ENCODE data around the gene NT5E. TPM values are rescaled to one million over a fixed set of nuclear protein-coding genes. Genes with fewer than 3 reads are reported as not detected.

Gene NT5E
- total RNA-seq, 2 experiments from 2014 or later: 0.55 to 1.4 TPM

- H3K4me1 Mint-ChIP-seq (ENCODE audit: low read depth): peaks cover 17% of the 10 kb centered on the region
- CTCF ChIA-PET: no interaction called here
- H3K36me3 Mint-ChIP-seq (ENCODE audit: low read depth): no peaks in the 10 kb centered on the region
- no peaks in the 10 kb centered on the region for H3K9me3 Mint-ChIP-seq
- H3K27me3 Mint-ChIP-seq (ENCODE audit: low read depth): peaks cover 8% of the 10 kb centered on the region
- H3K27ac Mint-ChIP-seq: no peak overlapping the region
- no peak overlapping the region for H3K4me3 Mint-ChIP-seq
- intact Hi-C loops (cut with micrococcal nuclease): no loop called here
- DNase-seq: no peak
Observed at GRCh38 chr6:85408039-85408438, 41.8 kb upstream of the NT5E start.

- intact Hi-C loops (cut with micrococcal nuclease): no loop called here
- CTCF ChIA-PET: interaction anchor here (0.6 kb wide), 1 partner anchor 158 kb away, joined by 6 read pairs; no protein-coding TSS in a partner anchor
- no peak overlapping the region for H3K4me3 Mint-ChIP-seq
- no peaks in the 10 kb centered on the region for H3K9me3 Mint-ChIP-seq
- no peaks in the 10 kb centered on the region for H3K4me1 Mint-ChIP-seq (ENCODE audit: low read depth)
- H3K27me3 Mint-ChIP-seq (ENCODE audit: low read depth): peaks cover 12% of the 10 kb centered on the region
- H3K36me3 Mint-ChIP-seq (ENCODE audit: low read depth): no peaks in the 10 kb centered on the region
- no peak for DNase-seq
- H3K27ac Mint-ChIP-seq: no peak overlapping the region
Observed at GRCh38 chr6:85412911-85413430, 36.9 kb upstream of the NT5E start.

- no peaks in the 10 kb centered on the region for H3K4me1 Mint-ChIP-seq (ENCODE audit: low read depth)
- DNase-seq: no peak
- H3K9me3 Mint-ChIP-seq: no peaks in the 10 kb centered on the region
- no peak overlapping the region for H3K27ac Mint-ChIP-seq
- intact Hi-C loops (cut with micrococcal nuclease): no loop called here
- H3K36me3 Mint-ChIP-seq (ENCODE audit: low read depth): no peaks in the 10 kb centered on the region
- H3K4me3 Mint-ChIP-seq: no peak overlapping the region
- peaks cover 16% of the 10 kb centered on the region for H3K27me3 Mint-ChIP-seq (ENCODE audit: low read depth)
- CTCF ChIA-PET: interaction anchor here (0.5 kb wide), 1 partner anchor 274 kb away, joined by 3 read pairs; no protein-coding TSS in a partner anchor
Observed at GRCh38 chr6:85416049-85416448, 33.8 kb upstream of the NT5E start.

GRCh38 chr6:85416766-85417165 is 33.1 kb upstream of the NT5E start:
- H3K4me3 Mint-ChIP-seq: no peak overlapping the region
- CTCF ChIA-PET: no interaction called here
- no peaks in the 10 kb centered on the region for H3K36me3 Mint-ChIP-seq (ENCODE audit: low read depth)
- H3K27me3 Mint-ChIP-seq (ENCODE audit: low read depth): peaks cover 16% of the 10 kb centered on the region
- intact Hi-C loops (cut with micrococcal nuclease): no loop called here
- no peaks in the 10 kb centered on the region for H3K4me1 Mint-ChIP-seq (ENCODE audit: low read depth)
- no peak for DNase-seq
- H3K9me3 Mint-ChIP-seq: no peaks in the 10 kb centered on the region
- H3K27ac Mint-ChIP-seq: no peak overlapping the region

GRCh38 chr6:85417336-85417735 is 32.5 kb upstream of the NT5E start:
- intact Hi-C loops (cut with micrococcal nuclease): no loop called here
- CTCF ChIA-PET: no interaction called here
- DNase-seq: no peak
- no peaks in the 10 kb centered on the region for H3K9me3 Mint-ChIP-seq
- no peaks in the 10 kb centered on the region for H3K36me3 Mint-ChIP-seq (ENCODE audit: low read depth)
- no peak overlapping the region for H3K27ac Mint-ChIP-seq
- H3K27me3 Mint-ChIP-seq (ENCODE audit: low read depth): peaks cover 18% of the 10 kb centered on the region
- H3K4me3 Mint-ChIP-seq: no peak overlapping the region
- H3K4me1 Mint-ChIP-seq (ENCODE audit: low read depth): no peaks in the 10 kb centered on the region

- intact Hi-C loops (cut with micrococcal nuclease): no loop called here
- no peaks in the 10 kb centered on the region for H3K4me1 Mint-ChIP-seq (ENCODE audit: low read depth)
- DNase-seq: no peak
- no peak overlapping the region for H3K4me3 Mint-ChIP-seq
- peaks cover 17% of the 10 kb centered on the region for H3K27me3 Mint-ChIP-seq (ENCODE audit: low read depth)
- no peaks in the 10 kb centered on the region for H3K36me3 Mint-ChIP-seq (ENCODE audit: low read depth)
- no peak overlapping the region for H3K27ac Mint-ChIP-seq
- CTCF ChIA-PET: no interaction called here
- H3K9me3 Mint-ChIP-seq: no peaks in the 10 kb centered on the region
Observed at GRCh38 chr6:85418059-85418458, 31.8 kb upstream of the NT5E start.

- DNase-seq: no peak
- Mint-ChIP-seq H3K27me3 (ENCODE audit: low read depth) (peaks cover 17% of the 10 kb centered on the region), H3K27ac (no peak overlapping the region), H3K9me3 (no peaks in the 10 kb centered on the region), H3K4me1 (ENCODE audit: low read depth) (no peaks in the 10 kb centered on the region), H3K4me3 (no peak overlapping the region), H3K36me3 (ENCODE audit: low read depth) (no peaks in the 10 kb centered on the region)
- intact Hi-C loops (cut with micrococcal nuclease): no loop called here
- CTCF ChIA-PET: interaction anchor here (1.7 kb wide), 1 partner anchor 63 kb away, joined by 4 read pairs; no protein-coding TSS in a partner anchor
Observed at GRCh38 chr6:85419046-85419759, 30.7 kb upstream of the NT5E start.

GRCh38 chr6:85420551-85420950 is 29.3 kb upstream of the NT5E start:
- Mint-ChIP-seq H3K27ac (no peak overlapping the region), H3K36me3 (ENCODE audit: low read depth) (peaks cover 3% of the 10 kb centered on the region), H3K27me3 (ENCODE audit: low read depth) (peaks cover 15% of the 10 kb centered on the region), H3K4me3 (no peak overlapping the region), H3K4me1 (ENCODE audit: low read depth) (no peaks in the 10 kb centered on the region), H3K9me3 (peaks cover 8% of the 10 kb centered on the region)
- intact Hi-C loops (cut with micrococcal nuclease): no loop called here
- DNase-seq: no peak
- CTCF ChIA-PET: interaction anchor here (1.7 kb wide), 1 partner anchor 62 kb away, joined by 5 read pairs; no protein-coding TSS in a partner anchor

- H3K4me3 Mint-ChIP-seq: no peak overlapping the region
- CTCF ChIA-PET: interaction anchor here (1.7 kb wide), 1 partner anchor 62 kb away, joined by 5 read pairs; no protein-coding TSS in a partner anchor
- intact Hi-C loops (cut with micrococcal nuclease): no loop called here
Observed at GRCh38 chr6:85421181-85421580, 28.7 kb upstream of the NT5E start.

GRCh38 chr6:85421972-85422371 is 27.9 kb upstream of the NT5E start:
- no peak overlapping the region for H3K4me3 Mint-ChIP-seq
- peaks cover 16% of the 10 kb centered on the region for H3K9me3 Mint-ChIP-seq
- no peak overlapping the region for H3K27ac Mint-ChIP-seq
- peaks cover 15% of the 10 kb centered on the region for H3K27me3 Mint-ChIP-seq (ENCODE audit: low read depth)
- DNase-seq: no peak
- intact Hi-C loops (cut with micrococcal nuclease): no loop called here
- H3K36me3 Mint-ChIP-seq (ENCODE audit: low read depth): peaks cover 4% of the 10 kb centered on the region
- CTCF ChIA-PET: interaction anchor here (1.7 kb wide), 1 partner anchor 61 kb away, joined by 5 read pairs; no protein-coding TSS in a partner anchor
- H3K4me1 Mint-ChIP-seq (ENCODE audit: low read depth): no peaks in the 10 kb centered on the region

More at GRCh38 chr6:85421181-85421580, 28.7 kb upstream of the NT5E start:
- peaks cover 12% of the 10 kb centered on the region for H3K9me3 Mint-ChIP-seq
- peaks cover 3% of the 10 kb centered on the region for H3K36me3 Mint-ChIP-seq (ENCODE audit: low read depth)
- no peak overlapping the region for H3K27ac Mint-ChIP-seq
- peaks cover 13% of the 10 kb centered on the region for H3K27me3 Mint-ChIP-seq (ENCODE audit: low read depth)
- no peaks in the 10 kb centered on the region for H3K4me1 Mint-ChIP-seq (ENCODE audit: low read depth)
- no peak for DNase-seq

GRCh38 chr6:85422996-85423395 is 26.9 kb upstream of the NT5E start:
- no peak for DNase-seq
- CTCF ChIA-PET: no interaction called here
- Mint-ChIP-seq H3K9me3 (peaks cover 16% of the 10 kb centered on the region), H3K36me3 (ENCODE audit: low read depth) (peaks cover 4% of the 10 kb centered on the region), H3K27me3 (ENCODE audit: low read depth) (peaks cover 15% of the 10 kb centered on the region), H3K4me1 (ENCODE audit: low read depth) (no peaks in the 10 kb centered on the region), H3K4me3 (no peak overlapping the region), H3K27ac (no peak overlapping the region)
- intact Hi-C loops (cut with micrococcal nuclease): no loop called here

- no peak overlapping the region for H3K27ac Mint-ChIP-seq
- no peak overlapping the region for H3K4me3 Mint-ChIP-seq
- peaks cover 20% of the 10 kb centered on the region for H3K9me3 Mint-ChIP-seq
- CTCF ChIA-PET: interaction anchor here (0.9 kb wide), 1 partner anchor 58 kb away, joined by 4 read pairs; no protein-coding TSS in a partner anchor
- peaks cover 4% of the 10 kb centered on the region for H3K36me3 Mint-ChIP-seq (ENCODE audit: low read depth)
- intact Hi-C loops (cut with micrococcal nuclease): no loop called here
- H3K4me1 Mint-ChIP-seq (ENCODE audit: low read depth): no peaks in the 10 kb centered on the region
- DNase-seq: no peak
- H3K27me3 Mint-ChIP-seq (ENCODE audit: low read depth): peaks cover 10% of the 10 kb centered on the region
Observed at GRCh38 chr6:85424981-85425380, 24.9 kb upstream of the NT5E start.

GRCh38 chr6:85425997-85426396 is 23.9 kb upstream of the NT5E start:
- Mint-ChIP-seq H3K27me3 (ENCODE audit: low read depth) (peaks cover 10% of the 10 kb centered on the region), H3K9me3 (peaks cover 20% of the 10 kb centered on the region), H3K4me1 (ENCODE audit: low read depth) (no peaks in the 10 kb centered on the region), H3K4me3 (no peak overlapping the region), H3K36me3 (ENCODE audit: low read depth) (peaks cover 4% of the 10 kb centered on the region), H3K27ac (no peak overlapping the region)
- intact Hi-C loops (cut with micrococcal nuclease): no loop called here
- CTCF ChIA-PET: no interaction called here
- DNase-seq: no peak
